GM19240 (cell line): ENCODE results near the gene KCNK4.

ENCODE experiments used
- DNase-seq: peaks from one replicate; pipeline ENCODE4 v3.0.0; 2011; ENCODE audit warnings: low spot score; ENCODE audit not compliant: insufficient read length

KCNK4 gene

GRCh38 chr11:64253043-64253442 lies 38.1 kb upstream of the KCNK4 start:
- no peak for DNase-seq

GRCh38 chr11:64253481-64253880 lies 37.6 kb upstream of the KCNK4 start:
- no peak for DNase-seq

GRCh38 chr11:64254326-64254725 lies 36.8 kb upstream of the KCNK4 start:
- DNase-seq: no peak

- no peak for DNase-seq
Measured at GRCh38 chr11:64255135-64256128, 35.7 kb upstream of the KCNK4 start.

- DNase-seq: no peak
Measured at GRCh38 chr11:64256300-64256699, 34.8 kb upstream of the KCNK4 start.

GRCh38 chr11:64258356-64258755 lies 32.7 kb upstream of the KCNK4 start:
- no peak for DNase-seq

- no peak for DNase-seq
Measured at GRCh38 chr11:64258946-64259532, 32.1 kb upstream of the KCNK4 start.

GRCh38 chr11:64259533-64260067 lies 31.5 kb upstream of the KCNK4 start:
- DNase-seq: no peak

GRCh38 chr11:64260147-64260708 lies 30.9 kb upstream of the KCNK4 start:
- no peak for DNase-seq

- no peak for DNase-seq
Measured at GRCh38 chr11:64261556-64262080, 29.5 kb upstream of the KCNK4 start.

GRCh38 chr11:64262271-64263002 lies 28.7 kb upstream of the KCNK4 start:
- DNase-seq: no peak

GRCh38 chr11:64263021-64263946 lies 27.8 kb upstream of the KCNK4 start:
- no peak for DNase-seq

GRCh38 chr11:64263947-64264317 lies 27.2 kb upstream of the KCNK4 start:
- DNase-seq: no peak

GRCh38 chr11:64264371-64264852 lies 26.7 kb upstream of the KCNK4 start:
- no peak for DNase-seq

GRCh38 chr11:64265176-64266160 lies 25.6 kb upstream of the KCNK4 start:
- no peak for DNase-seq

GRCh38 chr11:64266339-64266738 lies 24.8 kb upstream of the KCNK4 start:
- DNase-seq: no peak

- DNase-seq: no peak
Measured at GRCh38 chr11:64267207-64267945, 23.7 kb upstream of the KCNK4 start.
